ENCODE results near the gene RHAG. TPM values are rescaled to one million over a fixed set of nuclear protein-coding genes. Genes with fewer than 3 reads are reported as not detected.
"Not testable (repeated sequence)": the region's sequence is repeated elsewhere in the genome, so short reads cannot be mapped to it uniquely, and the experiment has no call there.

The RHAG gene
- total RNA-seq, 1 donor from 2014 or later: not detected

- no peak for DNase-seq (ENCODE audit: low read depth)
- no peak for TF ChIP-seq CTCF (conservative IDR thresholded peaks at IDR 0.05; ENCODE audit: low read depth, low read length)
- no peak overlapping the region for H3K4me3 ChIP-seq (ENCODE audit: low read depth, low read length)
Measured at GRCh38 chr6:49633541-49633940, 3.1 kb downstream of the RHAG start.

GRCh38 chr6:49632727-49633126 is 3.9 kb downstream of the RHAG start:
- no peak for DNase-seq (ENCODE audit: low read depth)
- no peak for TF ChIP-seq CTCF (conservative IDR thresholded peaks at IDR 0.05; ENCODE audit: low read depth, low read length)
- H3K4me3 ChIP-seq (ENCODE audit: low read depth, low read length): no peak overlapping the region

- not testable (repeated sequence) for H3K4me3 ChIP-seq (ENCODE audit: low read depth, low read length); DNase-seq (ENCODE audit: low read depth)
Measured at GRCh38 chr6:49629485-49630088, 7.1 kb downstream of the RHAG start.

- TF ChIP-seq CTCF (conservative IDR thresholded peaks at IDR 0.05; ENCODE audit: low read depth, low read length): no peak
- H3K4me3 ChIP-seq (ENCODE audit: low read depth, low read length): no peak overlapping the region
- DNase-seq (ENCODE audit: low read depth): no peak
Measured at GRCh38 chr6:49626811-49627210, 9.8 kb downstream of the RHAG start.

- no peak overlapping the region for H3K4me3 ChIP-seq (ENCODE audit: low read depth, low read length)
- DNase-seq (ENCODE audit: low read depth): no peak
- no peak for TF ChIP-seq CTCF (conservative IDR thresholded peaks at IDR 0.05; ENCODE audit: low read depth, low read length)
Measured at GRCh38 chr6:49618257-49618656, 18.4 kb downstream of the RHAG start.

- DNase-seq (ENCODE audit: low read depth): not testable (repeated sequence)
Measured at GRCh38 chr6:49614144-49614543, 22.5 kb downstream of the RHAG start.

GRCh38 chr6:49609285-49609684 is 27.4 kb downstream of the RHAG start:
- TF ChIP-seq CTCF (conservative IDR thresholded peaks at IDR 0.05; ENCODE audit: low read depth, low read length): no peak

More at GRCh38 chr6:49614144-49614543, 22.5 kb downstream of the RHAG start:
- H3K4me3 ChIP-seq (ENCODE audit: low read depth, low read length): not testable (repeated sequence)

GRCh38 chr6:49608275-49608674 is 28.4 kb downstream of the RHAG start:
- not testable (repeated sequence) for DNase-seq (ENCODE audit: low read depth); H3K4me3 ChIP-seq (ENCODE audit: low read depth, low read length)

More at GRCh38 chr6:49609285-49609684, 27.4 kb downstream of the RHAG start:
- no peak overlapping the region for H3K4me3 ChIP-seq (ENCODE audit: low read depth, low read length)
- no peak for DNase-seq (ENCODE audit: low read depth)

Measured in epithelial cell of proximal tubule (primary cell).